EH (cell line): ENCODE results near the gene GIMAP6.
"Not testable (repeated sequence)": the region's sequence is repeated elsewhere in the genome, so short reads cannot be mapped to it uniquely, and the experiment has no call there.

ENCODE experiments used
- DNase-seq: peaks from one replicate; pipeline ENCODE4 v3.0.0-alpha.2; 2015; ENCODE audit warnings: low read depth

GIMAP6 gene

DNA sequence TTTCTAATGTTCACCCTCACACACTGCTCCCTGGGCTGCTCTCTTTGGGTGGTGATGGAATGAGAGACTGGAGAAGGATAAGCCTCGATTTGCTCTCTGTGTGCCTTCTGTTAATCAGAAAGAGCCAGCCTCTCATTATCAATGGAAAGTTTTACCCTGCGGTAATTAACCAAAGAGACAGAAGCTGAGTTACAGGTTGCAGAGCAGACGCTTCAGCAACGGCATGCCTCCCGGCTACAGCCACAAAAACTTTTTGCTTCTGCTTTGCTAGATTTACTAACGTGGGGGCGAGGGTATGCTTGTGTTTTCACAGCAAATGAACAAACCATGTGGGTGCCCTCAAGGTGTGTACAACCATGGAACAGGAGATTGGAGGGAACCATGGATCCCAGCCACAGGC, 47.0 kb downstream of the GIMAP6 start:
- no peak for DNase-seq

DNA sequence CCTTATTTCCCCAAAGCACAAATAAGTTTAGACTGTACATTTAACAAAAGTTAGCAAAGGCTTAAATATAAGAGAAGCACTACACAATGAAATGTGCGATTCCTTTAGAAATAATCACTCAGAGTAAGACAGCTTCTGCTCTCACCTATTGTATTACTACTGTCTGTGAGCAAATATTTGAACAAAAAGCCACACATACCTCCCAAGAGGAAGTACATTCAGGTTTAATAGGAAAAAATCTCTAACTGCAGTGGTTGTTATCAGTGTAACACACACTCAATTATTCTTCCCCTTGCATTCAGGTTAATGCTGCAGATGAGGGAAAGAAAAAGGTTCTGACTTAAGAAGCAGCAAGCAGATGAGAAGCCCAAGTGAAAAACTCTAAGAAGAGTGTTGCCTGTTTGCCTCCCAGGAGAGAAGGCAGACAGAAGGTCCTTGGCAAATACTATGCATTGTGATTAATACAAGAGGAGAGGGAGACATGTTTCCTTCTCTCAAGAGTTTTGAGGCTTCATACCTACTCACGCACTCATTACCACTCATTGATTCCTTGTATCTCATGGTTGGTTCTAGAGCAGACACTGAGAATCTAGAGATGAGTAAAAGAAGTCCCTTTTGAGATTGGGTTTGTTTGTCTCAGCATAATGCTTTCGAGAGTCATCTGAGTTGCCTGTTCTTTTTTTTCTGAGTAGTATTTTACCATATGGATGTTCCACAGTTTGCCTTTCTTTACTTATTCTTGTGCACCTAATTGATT, 51.4 kb downstream of the GIMAP6 start:
- no peak for DNase-seq

DNA sequence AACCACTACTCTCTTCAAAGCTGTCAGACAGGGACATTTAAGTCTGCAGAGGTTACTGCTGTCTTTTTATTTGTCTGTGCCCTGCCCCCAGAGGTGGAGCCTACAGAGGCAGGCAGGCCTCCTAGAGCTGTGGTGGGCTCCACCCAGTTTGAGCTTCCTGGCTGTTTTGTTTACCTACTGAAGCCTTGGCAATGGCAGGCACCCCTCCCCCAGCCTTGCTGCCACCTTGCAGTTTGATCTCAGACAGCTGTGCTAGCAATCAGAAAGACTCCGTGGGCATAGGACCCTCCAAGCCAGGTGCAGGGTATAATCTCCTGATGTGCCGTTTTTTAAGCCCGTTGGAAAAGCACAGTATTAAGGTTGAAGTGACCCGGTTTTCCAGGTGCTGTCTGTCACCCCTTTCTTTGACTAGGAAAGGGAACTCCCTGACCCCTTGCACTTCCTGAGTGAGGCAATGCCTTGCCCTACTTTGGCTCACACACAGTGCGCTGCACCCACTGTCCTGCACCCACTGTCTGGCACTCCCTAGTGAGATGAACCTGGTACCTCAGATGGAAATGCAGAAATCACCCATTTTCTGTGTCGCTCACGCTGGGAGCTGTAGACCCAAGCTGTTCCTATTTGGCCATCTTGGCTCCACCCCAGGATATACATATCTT, 52.1 kb downstream of the GIMAP6 start:
- DNase-seq, result not testable (repeated sequence)
